ENCODE data around the gene RRBP1.

RRBP1 gene

DNA sequence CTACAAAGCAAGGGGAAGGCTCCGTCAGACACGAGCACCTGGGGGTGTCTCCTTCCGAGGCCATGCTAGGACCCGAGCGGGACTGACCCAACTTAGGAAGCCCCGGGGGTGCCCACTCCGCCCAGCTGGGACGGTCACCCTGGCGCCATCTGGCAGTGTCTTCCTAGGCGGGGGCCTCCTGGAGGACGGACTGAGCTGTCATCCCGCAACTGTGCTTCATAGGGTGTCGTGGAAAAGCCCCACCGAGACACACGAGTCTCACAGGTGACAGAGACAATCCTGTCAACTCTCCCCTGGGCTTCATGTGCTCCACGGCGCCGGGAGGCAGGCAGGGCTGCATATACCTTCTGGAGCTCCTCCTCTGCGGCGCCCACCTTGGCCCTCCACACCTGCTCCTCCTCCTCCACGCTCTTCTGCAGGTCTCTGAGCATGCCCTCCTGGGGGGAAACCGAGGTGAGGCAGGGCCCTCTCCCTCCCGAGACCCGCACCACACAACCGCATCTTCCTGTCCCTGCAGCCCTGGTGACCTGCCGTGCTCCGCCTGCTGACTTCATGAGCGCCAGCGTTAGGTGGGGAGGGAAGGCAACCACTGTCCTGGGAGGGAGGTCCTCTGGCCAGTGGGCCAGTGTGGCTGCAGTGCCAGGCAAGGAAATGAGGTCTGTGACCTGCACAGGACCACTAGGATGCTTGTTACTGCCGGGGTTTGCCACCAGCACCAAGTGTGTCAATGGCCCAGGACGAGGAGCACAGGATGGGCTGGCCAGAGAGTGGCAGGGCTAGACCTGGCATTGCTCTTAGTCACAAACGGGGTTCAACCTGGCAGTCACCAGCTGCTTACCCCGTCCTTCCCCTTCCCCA lies 61.4 kb downstream of the RRBP1 start:
- DNase-seq (ENCODE audit: low spot score) = no peak

DNA sequence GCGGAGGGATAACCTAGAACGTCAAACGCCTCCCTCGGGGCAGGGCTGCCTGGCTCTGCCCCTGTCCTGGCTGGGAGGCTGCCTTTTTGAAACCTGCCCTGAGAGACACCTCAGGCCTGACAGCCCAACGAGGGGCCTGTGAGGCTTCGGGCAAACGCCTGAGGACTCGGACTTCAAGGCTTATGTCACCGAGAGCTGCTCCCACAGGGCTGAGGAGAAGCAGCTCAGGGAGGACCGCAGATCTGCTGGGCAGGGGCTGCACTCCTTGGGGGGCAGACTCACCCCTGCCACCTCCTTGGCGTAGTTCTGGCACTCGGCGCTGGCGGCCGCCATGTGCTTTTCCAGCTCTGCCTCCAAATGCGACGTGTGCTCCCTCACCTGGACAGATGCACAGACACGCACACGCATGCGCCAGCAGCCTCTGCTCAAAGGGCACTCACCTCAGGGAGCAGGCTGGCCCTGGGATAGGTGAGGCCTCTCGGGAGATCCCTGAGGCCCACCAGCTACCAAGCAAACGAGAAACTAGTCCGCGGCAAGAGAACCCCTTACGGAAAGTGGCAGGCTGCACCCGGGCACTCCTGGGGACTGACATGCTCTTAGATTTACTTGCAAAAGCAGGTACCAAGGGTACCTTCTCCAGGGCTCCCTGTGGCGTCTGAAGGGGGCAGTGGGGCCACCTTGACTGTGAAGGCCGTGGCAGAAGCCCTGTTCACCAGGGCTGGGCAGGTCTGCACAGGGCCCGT lies 62.5 kb downstream of the RRBP1 start:
- DNase-seq (ENCODE audit: low spot score) = no peak

DNA sequence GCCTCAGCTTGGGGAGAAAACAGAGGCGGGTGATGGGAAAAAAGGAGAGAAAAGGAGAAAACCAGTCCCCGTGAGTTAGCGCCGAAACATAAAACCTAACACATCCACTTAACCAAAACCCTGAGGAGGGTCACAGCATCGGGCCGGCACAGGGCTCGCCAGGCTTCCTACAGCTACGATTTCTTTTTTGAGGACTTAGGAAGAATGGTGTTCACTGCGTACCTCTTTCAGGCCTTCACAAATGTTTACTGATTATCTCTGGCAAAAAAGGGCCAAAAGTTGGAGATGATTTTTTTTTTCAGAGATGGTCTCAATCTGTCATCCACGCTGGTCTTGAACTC lies 63.4 kb downstream of the RRBP1 start:
- DNase-seq (ENCODE audit: low spot score) = no peak

DNA sequence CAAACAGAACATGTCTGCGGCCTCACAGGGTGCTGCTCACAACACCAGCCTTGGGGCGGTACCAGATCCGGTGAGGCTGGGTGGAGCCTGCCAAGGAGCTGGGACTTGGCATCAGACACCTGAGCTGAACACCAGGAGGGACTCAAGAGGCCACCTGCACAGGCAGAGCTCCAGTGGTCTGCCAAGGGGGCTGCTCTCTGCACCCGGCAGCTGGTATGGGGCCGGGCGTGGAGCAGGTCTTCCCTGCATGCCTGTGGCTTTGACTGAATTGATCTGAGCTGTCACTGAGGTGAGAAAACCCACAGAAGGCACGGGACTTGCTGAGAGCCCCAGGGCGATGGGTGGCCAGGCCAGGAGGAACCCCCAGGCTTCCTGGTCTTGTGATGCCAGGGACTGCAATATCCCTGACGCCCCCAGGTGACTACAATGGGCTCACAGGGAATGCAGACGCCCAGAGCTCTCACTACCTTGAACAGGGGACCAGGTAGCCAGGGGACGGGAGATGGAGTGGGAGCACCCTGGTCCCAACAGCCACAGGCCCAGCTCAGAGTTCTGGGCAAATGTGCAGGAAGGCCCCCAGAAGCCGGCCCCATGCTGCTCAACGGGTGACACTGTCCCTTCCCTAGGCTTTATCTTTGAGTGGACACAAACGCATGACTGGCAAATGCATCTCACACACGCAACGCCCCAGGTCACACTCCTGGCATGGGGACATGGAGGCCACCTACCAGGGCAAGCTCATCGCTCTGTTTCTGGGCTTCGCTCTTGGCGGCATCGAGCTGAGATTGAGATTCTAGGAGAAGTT lies 64.0 kb downstream of the RRBP1 start:
- DNase-seq (ENCODE audit: low spot score) = no peak

- peak; percentile 38 for DNase-seq (ENCODE audit: low spot score)
Observed at GRCh38 chr20:17617212-17617867, 64.7 kb downstream of the RRBP1 start.

GRCh38 chr20:17616480-17617211 lies 65.4 kb downstream of the RRBP1 start:
- DNase-seq (ENCODE audit: low spot score) = no peak

- no peak for DNase-seq (ENCODE audit: low spot score)
Observed at GRCh38 chr20:17615645-17616479, 66.2 kb downstream of the RRBP1 start.

GRCh38 chr20:17614812-17615644 lies 67.0 kb downstream of the RRBP1 start:
- no peak for DNase-seq (ENCODE audit: low spot score)

DNA sequence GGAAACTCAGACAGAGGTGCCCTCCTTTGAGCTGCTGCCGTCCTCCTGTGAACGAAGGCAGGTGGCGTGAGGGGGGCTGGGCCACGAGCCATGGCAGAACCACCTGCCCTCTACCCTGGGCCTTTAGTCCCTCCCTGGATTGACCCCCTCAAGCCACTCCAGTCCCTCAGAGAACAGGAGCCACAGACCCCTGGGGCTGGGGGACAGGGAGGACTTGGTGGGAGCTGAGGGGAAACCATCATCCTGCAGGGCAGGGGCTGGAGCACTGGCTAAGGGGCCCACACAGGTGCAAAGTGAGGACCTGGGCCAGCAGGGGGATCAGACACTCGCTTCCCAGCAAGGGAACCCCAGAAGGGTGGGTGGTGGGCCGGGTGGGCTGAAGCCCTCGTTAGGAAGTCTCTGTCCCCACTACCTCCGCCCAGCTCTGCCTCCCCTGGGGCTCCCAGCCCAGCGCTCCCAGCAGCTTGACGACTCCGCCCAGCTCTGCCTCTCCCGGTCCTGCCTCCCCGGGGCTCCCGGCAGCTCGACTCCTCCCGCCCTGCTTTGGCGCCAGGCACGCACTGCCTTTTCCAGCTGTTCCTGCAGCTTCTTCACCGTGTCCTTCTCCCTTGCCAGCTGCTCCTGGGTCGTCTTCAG lies 67.7 kb downstream of the RRBP1 start:
- DNase-seq (ENCODE audit: low spot score) = no peak

DNA sequence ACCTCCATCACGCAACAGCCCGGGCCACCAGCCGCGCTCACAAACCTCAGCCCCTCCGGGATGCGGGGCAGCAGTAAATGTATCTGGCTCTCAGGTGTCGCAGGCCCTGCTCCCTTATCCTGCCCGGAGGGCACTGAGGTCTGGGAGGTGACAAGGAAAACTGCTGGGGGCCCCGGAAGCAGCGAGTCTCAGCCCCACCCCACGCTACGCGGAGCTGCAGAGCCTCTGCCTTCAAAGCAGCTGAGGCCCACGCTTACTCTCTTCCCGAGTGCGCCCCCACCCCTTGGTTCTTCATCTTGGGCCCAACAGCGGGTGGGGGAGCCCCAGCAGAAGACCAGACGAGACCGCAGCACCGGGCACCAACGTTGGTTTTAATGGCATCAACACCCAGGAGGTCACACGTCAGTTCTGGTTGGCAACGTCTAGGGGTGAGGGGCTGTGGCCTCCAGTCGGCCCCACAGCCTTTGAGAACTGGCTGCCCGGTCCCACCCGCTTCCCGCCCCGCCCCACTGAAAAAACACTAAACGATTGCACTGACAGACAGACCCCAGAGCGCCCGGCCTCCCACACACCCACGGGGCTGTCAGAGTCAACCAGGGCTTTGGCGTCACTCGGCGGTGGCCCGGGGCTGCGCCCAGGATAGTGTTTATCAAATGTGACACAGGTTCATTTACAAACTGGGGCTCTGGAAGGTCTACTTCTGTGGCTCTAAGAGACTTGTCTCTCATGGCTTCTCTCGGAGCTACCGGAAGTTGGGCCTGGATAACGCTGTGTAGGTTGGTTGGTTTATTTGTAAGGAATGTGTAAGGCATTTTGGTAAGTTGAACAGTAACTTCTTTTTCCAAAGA lies 68.5 kb downstream of the RRBP1 start:
- DNase-seq (ENCODE audit: low spot score) = no peak

DNA sequence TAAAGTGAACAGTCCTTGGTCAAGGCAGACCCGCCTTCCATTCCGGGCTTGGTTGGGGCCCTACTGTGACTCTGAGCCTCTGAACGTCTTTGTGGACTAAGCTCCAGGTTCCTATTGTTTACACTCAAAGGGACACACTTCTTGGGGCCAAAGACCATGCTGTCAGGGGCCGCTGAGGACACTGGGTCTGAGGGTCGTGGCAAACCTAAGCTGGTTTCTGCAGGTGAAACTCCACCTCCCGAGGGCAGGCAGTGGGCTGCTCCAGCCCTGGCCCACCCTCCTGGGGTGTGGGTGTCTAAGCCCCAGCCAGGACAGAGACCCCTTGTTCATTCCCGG lies 69.1 kb downstream of the RRBP1 start:
- no peak for DNase-seq (ENCODE audit: low spot score)

- DNase-seq (ENCODE audit: low spot score) = peak; percentile 45
Observed at GRCh38 chr20:17612287-17612991, 69.6 kb downstream of the RRBP1 start.

DNA sequence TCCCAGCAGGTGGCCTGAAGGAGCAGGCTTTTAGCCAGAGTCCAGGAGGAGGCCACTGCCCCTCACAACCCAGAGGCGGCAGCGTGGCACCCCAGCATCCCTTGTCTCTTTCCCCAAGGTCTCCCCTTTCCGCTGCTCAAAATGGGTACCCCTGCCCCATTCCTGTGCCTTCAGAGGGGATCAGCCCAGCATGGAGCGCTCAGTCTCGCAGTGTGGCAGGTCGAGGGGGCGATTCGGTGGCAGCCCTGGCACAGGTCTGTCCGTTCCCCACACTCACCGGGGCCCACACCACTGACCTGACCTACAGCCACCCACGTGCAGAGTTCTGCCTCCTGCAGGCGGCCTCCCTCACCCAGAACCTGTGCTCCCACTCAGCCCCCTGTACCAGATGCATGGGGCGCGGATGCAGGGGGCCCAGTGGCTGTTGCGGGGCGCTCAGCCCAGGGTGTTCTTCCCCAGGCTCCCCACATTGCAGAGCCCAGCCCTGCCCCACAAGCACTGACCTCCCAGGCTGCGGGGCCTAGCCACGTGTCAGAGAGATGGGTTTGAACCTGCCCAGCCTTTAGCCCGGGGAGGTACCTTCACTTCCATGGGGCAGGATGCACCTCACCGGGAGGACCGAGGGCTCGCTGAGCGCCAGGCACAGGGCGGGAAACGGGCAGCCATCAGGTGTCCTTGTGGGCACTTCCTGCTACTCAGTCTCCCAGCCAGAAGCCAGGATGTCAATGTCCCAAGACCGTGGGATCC lies 70.3 kb downstream of the RRBP1 start:
- no peak for DNase-seq (ENCODE audit: low spot score)

DNA sequence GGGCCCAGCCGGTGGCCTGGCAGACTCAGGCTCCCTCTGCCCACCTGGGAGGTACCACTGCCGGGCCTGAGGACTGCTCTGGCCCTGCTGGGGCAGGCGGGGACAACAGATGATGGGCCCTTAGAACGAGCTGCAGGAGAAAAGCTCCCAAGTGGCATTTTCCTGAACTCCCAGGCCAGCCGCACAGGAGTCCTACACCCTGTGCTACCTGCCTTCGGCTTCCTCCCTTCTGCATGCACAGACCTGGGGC lies 70.8 kb downstream of the RRBP1 start:
- no peak for DNase-seq (ENCODE audit: low spot score)

- peak; percentile 66 for DNase-seq (ENCODE audit: low spot score)
Observed at GRCh38 chr20:17610566-17611289, 71.3 kb downstream of the RRBP1 start.

GRCh38 chr20:17609811-17610377 lies 72.1 kb downstream of the RRBP1 start:
- no peak for DNase-seq (ENCODE audit: low spot score)

All from CD4-positive, alpha-beta T cell treated with Interleukin-15 for 4 hours (primary cell).